SK-N-SH (cell line): ENCODE data around the gene ZIC5.

Source experiments
- EP300 ChIP-seq, 2 experiments: IDR thresholded peaks; 2 replicates each; pipeline versions ENCODE4 v1.4.0 to v1.6.1; 2012; ENCODE audit warnings: borderline replicate concordance in 1 of 2, low read depth in 1 of 2, low read length in 1 of 2
- FOSL2 ChIP-seq: IDR thresholded peaks from 2 replicates; pipeline ENCODE4 v1.4.0; 2012; ENCODE audit warnings: low read depth, mild to moderate bottlenecking, moderate library complexity, borderline replicate concordance
- TF ChIP-seq, protein P1 (sequence below): fragments of 200-600 bp; sonication (generic); IDR thresholded peaks from 2 replicates; pipeline ENCODE4 v1.6.1; 2017; ENCODE audit warnings: antibody characterized with exemption, mild to moderate bottlenecking, moderate library complexity

GRCh38 chr13:99997702-99998214, 26.2 kb upstream of the ZIC5 start:
- no peak for TF ChIP-seq FOSL2
- TF ChIP-seq, protein P1, sequence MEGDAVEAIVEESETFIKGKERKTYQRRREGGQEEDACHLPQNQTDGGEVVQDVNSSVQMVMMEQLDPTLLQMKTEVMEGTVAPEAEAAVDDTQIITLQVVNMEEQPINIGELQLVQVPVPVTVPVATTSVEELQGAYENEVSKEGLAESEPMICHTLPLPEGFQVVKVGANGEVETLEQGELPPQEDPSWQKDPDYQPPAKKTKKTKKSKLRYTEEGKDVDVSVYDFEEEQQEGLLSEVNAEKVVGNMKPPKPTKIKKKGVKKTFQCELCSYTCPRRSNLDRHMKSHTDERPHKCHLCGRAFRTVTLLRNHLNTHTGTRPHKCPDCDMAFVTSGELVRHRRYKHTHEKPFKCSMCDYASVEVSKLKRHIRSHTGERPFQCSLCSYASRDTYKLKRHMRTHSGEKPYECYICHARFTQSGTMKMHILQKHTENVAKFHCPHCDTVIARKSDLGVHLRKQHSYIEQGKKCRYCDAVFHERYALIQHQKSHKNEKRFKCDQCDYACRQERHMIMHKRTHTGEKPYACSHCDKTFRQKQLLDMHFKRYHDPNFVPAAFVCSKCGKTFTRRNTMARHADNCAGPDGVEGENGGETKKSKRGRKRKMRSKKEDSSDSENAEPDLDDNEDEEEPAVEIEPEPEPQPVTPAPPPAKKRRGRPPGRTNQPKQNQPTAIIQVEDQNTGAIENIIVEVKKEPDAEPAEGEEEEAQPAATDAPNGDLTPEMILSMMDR, result no peak
- TF ChIP-seq EP300 (IDR thresholded peaks at IDR 0.05; ENCODE audit: borderline replicate concordance in 1 of 2, low read depth in 1 of 2, low read length in 1 of 2), result no peak
